Astrocyte (in vitro differentiated cells and primary cell): ENCODE results near the gene TPGS2. TPM values are rescaled to one million over a fixed set of nuclear protein-coding genes. Genes with fewer than 3 reads are reported as not detected.

Experiments
- DNase-seq: peaks from one replicate; pipeline ENCODE4 v3.0.0-alpha.2; 2010; ENCODE audit warnings: low read depth
- FAIRE-seq: peaks from 2 replicates; lab custom pipeline; 2011; peaks lifted over from hg19 to GRCh38; lab: Jason Lieb, UNC
- H2AFZ ChIP-seq: 2 replicates; pipeline ENCODE4 v1.6.0; 2012; ENCODE audit warnings: low read depth, low read length, inconsistent platforms
- H3K27ac ChIP-seq: 2 replicates; pipeline ENCODE4 v1.5.1; 2011; ENCODE audit warnings: low read depth, low read length, inconsistent platforms
- H3K27me3 ChIP-seq: 2 replicates; pipeline ENCODE4 v1.6.0; 2011; ENCODE audit warnings: low read length, inconsistent platforms; ENCODE audit not compliant: insufficient read depth
- H3K36me3 ChIP-seq: 2 replicates; pipeline ENCODE4 v1.5.1; 2011; ENCODE audit warnings: low read length, inconsistent platforms; ENCODE audit not compliant: insufficient read depth
- H3K4me1 ChIP-seq: 2 replicates; pipeline ENCODE4 v1.5.1; 2011; ENCODE audit warnings: low read length, inconsistent platforms; ENCODE audit not compliant: insufficient read depth
- H3K4me2 ChIP-seq: 2 replicates; pipeline ENCODE4 v1.6.0; 2012; ENCODE audit warnings: low read length, inconsistent platforms
- H3K4me3 ChIP-seq: 2 replicates; pipeline ENCODE4 v1.5.1; 2011; ENCODE audit warnings: low read depth, mild to moderate bottlenecking, low read length, inconsistent platforms; ENCODE audit not compliant: insufficient read depth
- H3K79me2 ChIP-seq: 2 replicates; pipeline ENCODE4 v1.6.0; 2012; ENCODE audit warnings: mild to moderate bottlenecking, low read length, inconsistent platforms; ENCODE audit not compliant: insufficient read depth
- H3K9ac ChIP-seq: 2 replicates; pipeline ENCODE4 v1.6.0; 2012; ENCODE audit warnings: mild to moderate bottlenecking, low read length, inconsistent platforms
- H3K9me3 ChIP-seq: 2 replicates; pipeline ENCODE4 v1.5.1; 2012; ENCODE audit warnings: low read depth, mild to moderate bottlenecking, low read length, inconsistent platforms; ENCODE audit not compliant: insufficient read depth
- H4K20me1 ChIP-seq: 2 replicates; pipeline ENCODE4 v1.6.0; 2012; ENCODE audit warnings: low read length, inconsistent platforms; ENCODE audit not compliant: insufficient read depth
- H3K27ac Mint-ChIP-seq: one replicate; pipeline ENCODE4 v1.8.0; 2021; ENCODE audit warnings: mild to moderate bottlenecking, mixed read lengths; ENCODE audit not compliant: unreplicated experiment
- H3K27me3 Mint-ChIP-seq: one replicate; pipeline ENCODE4 v1.8.0; 2021; ENCODE audit warnings: low read depth, mixed read lengths; ENCODE audit not compliant: unreplicated experiment
- H3K36me3 Mint-ChIP-seq: one replicate; pipeline ENCODE4 v1.8.0; 2021; ENCODE audit warnings: low read depth, mixed read lengths; ENCODE audit not compliant: unreplicated experiment
- H3K4me1 Mint-ChIP-seq: one replicate; pipeline ENCODE4 v1.8.0; 2021; ENCODE audit warnings: low read depth, mixed read lengths; ENCODE audit not compliant: unreplicated experiment
- H3K4me3 Mint-ChIP-seq: one replicate; pipeline ENCODE4 v1.8.0; 2021; ENCODE audit warnings: mild to moderate bottlenecking, moderate library complexity, mixed read lengths; ENCODE audit not compliant: unreplicated experiment
- H3K9me3 Mint-ChIP-seq: one replicate; pipeline ENCODE4 v1.8.0; 2021; ENCODE audit warnings: mild to moderate bottlenecking, mixed read lengths; ENCODE audit not compliant: unreplicated experiment
- EZH2 ChIP-seq: IDR thresholded peaks from 2 replicates; pipeline ENCODE4 v1.6.1; 2012; ENCODE audit warnings: mild to moderate bottlenecking, low read length, inconsistent platforms; ENCODE audit not compliant: insufficient read depth
- total RNA-seq: library from RNA; stranded (reverse); gene quantifications from 2 replicates; pipeline ENCODE4 v1.2.1, GENCODE V29; 2021
- TF ChIP-seq, protein P1 (sequence below): IDR thresholded peaks from 2 replicates; pipeline ENCODE4 v1.5.1; 2011; ENCODE audit warnings: low read depth, mild to moderate bottlenecking, inconsistent platforms, low read length, moderate library complexity; ENCODE audit not compliant: insufficient read depth

The TPGS2 gene
- total RNA-seq, 1 donor from 2014 or later: 138 TPM

DNA sequence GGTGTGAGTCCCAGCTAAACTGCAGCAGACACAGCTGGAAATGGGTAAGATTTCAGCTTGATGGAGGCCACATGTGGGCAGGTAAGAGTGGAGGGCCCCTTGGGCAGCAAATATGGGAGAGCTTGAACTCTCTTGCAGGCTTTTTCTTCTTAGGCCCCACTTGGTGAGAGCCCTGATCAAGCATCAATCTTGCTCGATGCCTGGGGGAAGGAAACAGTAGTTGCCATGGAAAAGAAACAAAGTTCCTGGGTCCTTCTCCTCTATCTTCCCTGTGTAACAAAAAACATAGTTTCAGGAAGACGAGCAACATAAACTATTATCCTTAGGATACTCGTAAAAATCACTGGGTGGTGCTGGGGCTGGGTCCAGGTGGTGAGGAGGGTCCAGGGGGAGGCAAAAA is 43.0 kb upstream of the TPGS2 start:
- no peak for DNase-seq

DNA sequence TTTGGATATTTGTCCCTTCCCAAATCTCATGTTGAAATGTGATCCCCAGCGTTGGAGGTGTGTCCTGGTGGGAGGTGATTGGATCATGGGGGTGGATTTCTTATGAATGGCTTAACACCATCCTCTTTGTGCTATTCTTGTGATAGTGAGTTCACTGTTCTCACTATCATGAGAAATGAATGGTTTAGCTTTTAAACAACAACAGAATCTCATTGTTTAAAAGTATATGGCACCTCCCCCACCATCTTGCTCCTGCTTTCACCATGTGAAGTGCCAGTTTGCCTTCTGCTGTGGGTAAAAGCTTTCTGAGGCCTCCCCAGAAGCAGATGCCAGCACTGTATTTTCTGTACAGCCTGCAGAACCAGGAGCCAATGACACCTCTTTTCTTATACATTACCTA is 38.3 kb upstream of the TPGS2 start:
- Mint-ChIP-seq H3K27ac (no peak overlapping the region), H3K27me3 (no peaks in the 10 kb centered on the region), H3K36me3 (peaks cover 8% of the 10 kb centered on the region), H3K9me3 (no peaks in the 10 kb centered on the region), H3K4me3 (no peak overlapping the region), H3K4me1 (no peaks in the 10 kb centered on the region)
- H3K4me2 ChIP-seq: no peak overlapping the region
- H3K36me3 ChIP-seq: no peaks in the 10 kb centered on the region
- no peak overlapping the region for H3K9ac ChIP-seq
- no peaks in the 10 kb centered on the region for H3K27me3 ChIP-seq
- no peak overlapping the region for H2AFZ ChIP-seq
- DNase-seq (no peak), FAIRE-seq (no peak)
- no peaks in the 10 kb centered on the region for H3K4me1 ChIP-seq
- no peaks in the 10 kb centered on the region for H3K9me3 ChIP-seq
- H3K79me2 ChIP-seq: no peaks in the 10 kb centered on the region
- H4K20me1 ChIP-seq: no peaks in the 10 kb centered on the region
- TF ChIP-seq EZH2: no peak
- TF ChIP-seq, protein P1, sequence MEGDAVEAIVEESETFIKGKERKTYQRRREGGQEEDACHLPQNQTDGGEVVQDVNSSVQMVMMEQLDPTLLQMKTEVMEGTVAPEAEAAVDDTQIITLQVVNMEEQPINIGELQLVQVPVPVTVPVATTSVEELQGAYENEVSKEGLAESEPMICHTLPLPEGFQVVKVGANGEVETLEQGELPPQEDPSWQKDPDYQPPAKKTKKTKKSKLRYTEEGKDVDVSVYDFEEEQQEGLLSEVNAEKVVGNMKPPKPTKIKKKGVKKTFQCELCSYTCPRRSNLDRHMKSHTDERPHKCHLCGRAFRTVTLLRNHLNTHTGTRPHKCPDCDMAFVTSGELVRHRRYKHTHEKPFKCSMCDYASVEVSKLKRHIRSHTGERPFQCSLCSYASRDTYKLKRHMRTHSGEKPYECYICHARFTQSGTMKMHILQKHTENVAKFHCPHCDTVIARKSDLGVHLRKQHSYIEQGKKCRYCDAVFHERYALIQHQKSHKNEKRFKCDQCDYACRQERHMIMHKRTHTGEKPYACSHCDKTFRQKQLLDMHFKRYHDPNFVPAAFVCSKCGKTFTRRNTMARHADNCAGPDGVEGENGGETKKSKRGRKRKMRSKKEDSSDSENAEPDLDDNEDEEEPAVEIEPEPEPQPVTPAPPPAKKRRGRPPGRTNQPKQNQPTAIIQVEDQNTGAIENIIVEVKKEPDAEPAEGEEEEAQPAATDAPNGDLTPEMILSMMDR: no peak
- H3K27ac ChIP-seq: no peak overlapping the region
- no peak overlapping the region for H3K4me3 ChIP-seq

More for the DNA sequence above, 43.0 kb upstream of the TPGS2 start:
- H3K4me3 ChIP-seq: no peak overlapping the region
- Mint-ChIP-seq H3K36me3 (peaks cover 12% of the 10 kb centered on the region), H3K27ac (no peak overlapping the region), H3K27me3 (no peaks in the 10 kb centered on the region), H3K9me3 (peaks cover 6% of the 10 kb centered on the region), H3K4me3 (no peak overlapping the region), H3K4me1 (peaks cover 4% of the 10 kb centered on the region)
- H3K4me1 ChIP-seq: no peaks in the 10 kb centered on the region
- TF ChIP-seq EZH2: no peak
- TF ChIP-seq, protein P1: no peak
- no peaks in the 10 kb centered on the region for H4K20me1 ChIP-seq
- H3K79me2 ChIP-seq: no peaks in the 10 kb centered on the region
- H3K4me2 ChIP-seq: no peak overlapping the region
- no peak for FAIRE-seq
- H3K9me3 ChIP-seq: no peaks in the 10 kb centered on the region
- H3K36me3 ChIP-seq: no peaks in the 10 kb centered on the region
- no peak overlapping the region for H3K27ac ChIP-seq
- no peaks in the 10 kb centered on the region for H3K27me3 ChIP-seq
- H2AFZ ChIP-seq: no peak overlapping the region
- H3K9ac ChIP-seq: no peak overlapping the region

DNA sequence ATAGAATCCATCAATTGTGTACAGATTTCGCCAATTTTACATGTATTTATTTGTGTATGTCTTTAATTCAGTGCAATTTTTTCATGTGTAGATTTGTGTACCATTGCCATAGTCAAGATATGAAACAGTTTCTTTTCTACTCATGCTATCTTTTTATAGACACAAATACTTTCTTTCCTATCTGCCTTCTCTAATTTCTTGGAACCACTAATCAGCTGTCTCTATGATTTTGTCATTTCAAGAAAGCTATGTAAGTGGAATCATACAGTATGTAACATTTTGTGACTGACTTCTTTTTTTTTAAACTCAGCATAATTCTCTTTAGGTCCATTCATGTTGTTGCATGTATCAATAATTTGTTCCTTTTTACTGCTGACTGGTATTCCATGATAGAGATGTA is 33.4 kb upstream of the TPGS2 start:
- Histone ChIP-seq H3K4me1 (no peaks in the 10 kb centered on the region), H4K20me1 (no peaks in the 10 kb centered on the region), H3K79me2 (no peaks in the 10 kb centered on the region), H3K4me3 (no peak overlapping the region), H3K9me3 (no peaks in the 10 kb centered on the region), H3K4me2 (no peak overlapping the region), H3K9ac (no peak overlapping the region), H2AFZ (no peak overlapping the region), H3K27ac (no peak overlapping the region), H3K36me3 (no peaks in the 10 kb centered on the region), H3K27me3 (no peaks in the 10 kb centered on the region)
- H3K27ac Mint-ChIP-seq: no peak overlapping the region
- FAIRE-seq: no peak
- DNase-seq: no peak
- H3K27me3 Mint-ChIP-seq: no peaks in the 10 kb centered on the region
- peaks cover under 1% of the 10 kb centered on the region for H3K36me3 Mint-ChIP-seq
- TF ChIP-seq, protein P1: no peak
- TF ChIP-seq EZH2: no peak
- H3K4me1 Mint-ChIP-seq: no peaks in the 10 kb centered on the region
- H3K4me3 Mint-ChIP-seq: no peak overlapping the region
- no peaks in the 10 kb centered on the region for H3K9me3 Mint-ChIP-seq
